DOHH2 (cell line): Measurements from ENCODE around the gene REPIN1.

ENCODE experiments used
- H3F3A ChIP-seq: fragments of 200-600 bp; sonication (generic), shearing (Covaris generic); 2 replicates; pipeline ENCODE4 v1.6.0; 2016; ENCODE audit warnings: antibody characterized with exemption, mild to moderate bottlenecking; ENCODE audit not compliant: control insufficient read depth, insufficient read depth
- H3K27ac ChIP-seq: fragments of 200-600 bp; sonication (generic); 2 replicates; pipeline ENCODE4 v1.5.1; 2014; ENCODE audit warnings: low read depth, mild to moderate bottlenecking, low read length, moderate library complexity
- H3K27me3 ChIP-seq: fragments of 200-600 bp; sonication (generic); 2 replicates; pipeline ENCODE4 v1.6.1; 2014; ENCODE audit warnings: mild to moderate bottlenecking, low read length, mixed read lengths; ENCODE audit not compliant: control insufficient read depth
- H3K36me3 ChIP-seq: fragments of 200-600 bp; sonication (generic); 2 replicates; pipeline ENCODE4 v1.6.1; 2014; ENCODE audit warnings: mild to moderate bottlenecking, low read length, moderate library complexity, mixed read lengths; ENCODE audit not compliant: control insufficient read depth
- H3K4me1 ChIP-seq: fragments of 200-600 bp; sonication (generic); 2 replicates; pipeline ENCODE4 v1.6.1; 2014; ENCODE audit warnings: mild to moderate bottlenecking, low read length, mixed read lengths; ENCODE audit not compliant: control insufficient read depth
- H3K4me2 ChIP-seq: fragments of 200-600 bp; sonication (generic); 2 replicates; pipeline ENCODE4 v1.6.0; 2014; ENCODE audit warnings: mild to moderate bottlenecking, low read length, moderate library complexity
- H3K4me3 ChIP-seq: fragments of 200-600 bp; sonication (generic); 2 replicates; pipeline ENCODE4 v1.5.1; 2014; ENCODE audit warnings: mild to moderate bottlenecking, low read length, mixed read lengths
- H3K79me2 ChIP-seq: fragments of 200-600 bp; sonication (generic); 2 replicates; pipeline ENCODE4 v1.6.1; 2014; ENCODE audit warnings: mild to moderate bottlenecking, low read length, mixed read lengths; ENCODE audit not compliant: control insufficient read depth
- H3K9me2 ChIP-seq: fragments of 200-600 bp; sonication (generic); replicated peaks from 2 replicates; pipeline ENCODE4 v1.6.1; 2014; ENCODE audit warnings: mild to moderate bottlenecking, low read length, mixed read lengths; ENCODE audit not compliant: control insufficient read depth
- H3K9me3 ChIP-seq: fragments of 200-600 bp; sonication (generic); 2 replicates; pipeline ENCODE4 v1.6.1; 2014; ENCODE audit warnings: antibody characterized with exemption, low read length, mixed read lengths; ENCODE audit not compliant: control insufficient read depth, insufficient read depth
- H4K20me1 ChIP-seq: fragments of 200-600 bp; sonication (generic); 2 replicates; pipeline ENCODE4 v1.6.0; 2014; ENCODE audit warnings: low read depth, mild to moderate bottlenecking, antibody characterized with exemption, low read length, moderate library complexity; ENCODE audit not compliant: control insufficient read depth, insufficient read depth
- CTCF ChIP-seq: fragments of 200-600 bp; sonication (generic); IDR thresholded peaks from one replicate; pipeline ENCODE4 v1.5.1; 2014; ENCODE audit warnings: antibody characterized with exemption, mild to moderate bottlenecking, low read depth, low read length; ENCODE audit not compliant: poor library complexity, severe bottlenecking
- EZH2phosphoT487 ChIP-seq: fragments of 200-600 bp; sonication (generic); IDR thresholded peaks from 2 replicates; pipeline ENCODE4 v1.6.1; 2017; ENCODE audit warnings: borderline replicate concordance, mild to moderate bottlenecking, antibody characterized with exemption, low read length, moderate library complexity, mixed read lengths

The REPIN1 gene

GRCh38 chr7:150410131-150410530, 41.5 kb downstream of the REPIN1 start:
- H3K27ac ChIP-seq = no peak overlapping the region
- H3K9me3 ChIP-seq = no peaks in the 10 kb centered on the region
- TF ChIP-seq EZH2phosphoT487 = no peak
- no peak for TF ChIP-seq CTCF
- no peaks in the 10 kb centered on the region for H3K36me3 ChIP-seq
- H3K4me2 ChIP-seq = no peak overlapping the region
- peaks cover 19% of the 10 kb centered on the region for H3K4me1 ChIP-seq
- H3K27me3 ChIP-seq = no peaks in the 10 kb centered on the region
- H3F3A ChIP-seq = peaks cover 9% of the 10 kb centered on the region
- H3K4me3 ChIP-seq = no peak overlapping the region
- no peaks in the 10 kb centered on the region for H3K79me2 ChIP-seq
- no peaks in the 10 kb centered on the region for H3K9me2 ChIP-seq
- H4K20me1 ChIP-seq = no peaks in the 10 kb centered on the region

GRCh38 chr7:150410680-150411346, 42.2 kb downstream of the REPIN1 start:
- Histone ChIP-seq H3K79me2 (no peaks in the 10 kb centered on the region), H3K36me3 (no peaks in the 10 kb centered on the region), H4K20me1 (no peaks in the 10 kb centered on the region), H3K4me2 (no peak overlapping the region), H3K4me1 (peaks cover 15% of the 10 kb centered on the region), H3K4me3 (no peak overlapping the region), H3K27me3 (no peaks in the 10 kb centered on the region), H3K9me3 (no peaks in the 10 kb centered on the region), H3F3A (peaks cover 8% of the 10 kb centered on the region), H3K27ac (no peak overlapping the region), H3K9me2 (no peaks in the 10 kb centered on the region)
- TF ChIP-seq CTCF (no peak), EZH2phosphoT487 (no peak)

DNA sequence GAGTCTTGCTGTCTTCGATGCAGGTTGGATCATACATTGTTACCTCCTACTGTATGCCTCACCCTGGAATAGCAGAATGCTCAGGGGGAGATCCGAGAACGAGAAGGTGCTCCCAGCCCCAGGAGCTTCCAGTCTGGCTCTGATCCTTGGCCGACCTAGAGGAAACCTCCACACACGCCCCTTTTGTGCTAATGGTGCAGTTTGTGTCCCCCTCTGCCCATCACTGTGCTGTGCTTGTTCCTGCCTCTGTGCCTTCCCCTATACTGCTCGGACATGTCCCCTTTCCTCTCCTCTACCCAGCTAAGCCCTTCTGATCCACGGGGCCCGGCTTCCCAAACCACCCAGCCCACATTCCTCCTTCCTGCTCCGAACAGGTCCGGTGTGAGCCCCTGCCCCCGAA, 43.0 kb downstream of the REPIN1 start:
- H3K79me2 ChIP-seq = no peaks in the 10 kb centered on the region
- peaks cover 7% of the 10 kb centered on the region for H3K4me1 ChIP-seq
- no peaks in the 10 kb centered on the region for H3K27me3 ChIP-seq
- no peaks in the 10 kb centered on the region for H4K20me1 ChIP-seq
- H3K4me2 ChIP-seq = no peak overlapping the region
- no peak for TF ChIP-seq CTCF
- H3K9me2 ChIP-seq = no peaks in the 10 kb centered on the region
- no peaks in the 10 kb centered on the region for H3K36me3 ChIP-seq
- H3K27ac ChIP-seq = no peak overlapping the region
- no peak overlapping the region for H3K4me3 ChIP-seq
- peaks cover 2% of the 10 kb centered on the region; the same call in 1 of the 2 replicates for H3F3A ChIP-seq
- no peaks in the 10 kb centered on the region for H3K9me3 ChIP-seq
